ENCODE results near the gene ATP6AP1.

ATP6AP1 gene

DNA sequence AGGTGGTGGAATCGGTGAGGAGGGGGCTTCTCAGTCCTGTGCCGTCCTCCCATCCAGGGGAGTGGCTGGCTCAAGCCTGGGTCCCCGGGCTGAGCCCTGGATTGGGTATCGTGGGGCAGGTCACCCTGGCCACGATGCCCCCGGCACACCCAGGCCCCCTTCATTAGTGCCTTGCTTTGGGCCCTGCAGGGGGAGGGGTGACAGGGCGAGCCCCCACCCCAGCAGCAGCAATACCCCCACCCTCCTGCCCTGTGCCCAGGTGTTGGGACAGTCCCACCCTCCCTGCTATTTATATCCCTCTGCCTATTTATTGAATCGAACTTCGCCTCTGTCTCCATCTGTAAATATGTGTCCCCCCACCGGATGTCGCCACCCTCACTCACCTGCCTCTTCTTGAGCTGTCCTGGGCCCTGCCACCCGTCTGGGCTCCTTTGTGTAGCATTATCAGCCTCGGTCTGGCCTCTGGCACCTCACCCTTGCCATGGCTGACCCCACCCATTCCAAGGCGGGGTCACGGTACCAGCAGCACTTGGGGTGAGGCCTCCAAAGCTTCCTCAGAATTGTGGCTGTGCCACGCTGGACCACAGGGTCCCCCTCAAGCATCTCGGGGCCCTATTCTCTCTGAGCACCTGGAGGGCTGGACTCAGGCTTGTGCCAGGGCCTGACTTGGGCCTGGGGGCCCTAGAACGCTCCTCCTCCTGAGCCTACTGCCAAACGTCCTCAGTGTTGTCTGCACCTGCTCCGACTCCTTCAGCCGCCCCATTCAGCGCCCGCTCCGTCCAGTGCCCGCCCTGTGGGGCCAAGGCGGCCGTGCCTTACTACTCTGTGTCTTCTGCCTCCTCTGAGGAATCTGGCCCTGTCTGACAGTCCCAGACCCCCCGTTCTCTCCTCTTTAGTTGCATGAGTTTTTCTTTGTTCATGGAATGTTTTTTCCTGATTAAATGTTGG is 44.5 kb downstream of the ATP6AP1 start:
- DNase-seq, result no peak

DNA sequence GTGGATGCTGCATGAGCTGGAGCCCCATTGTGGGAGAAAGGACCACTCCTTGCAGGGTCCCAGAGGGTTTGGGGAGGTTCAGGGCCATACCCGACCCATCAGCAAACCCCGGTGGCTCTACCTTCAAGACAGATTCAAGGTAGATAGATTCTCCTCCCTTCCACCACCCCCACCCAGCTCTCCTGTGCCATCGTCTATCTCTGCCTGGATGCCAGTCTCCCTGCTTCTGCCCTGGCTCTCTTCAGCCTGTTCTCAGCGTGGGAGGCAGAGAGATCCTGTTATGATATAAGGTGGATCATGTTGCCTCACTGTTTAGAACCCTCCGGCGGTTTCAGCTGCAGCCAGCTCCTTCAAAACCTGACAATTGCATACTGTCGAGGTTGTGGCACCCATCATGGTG is 45.2 kb downstream of the ATP6AP1 start:
- DNase-seq, result no peak

DNA sequence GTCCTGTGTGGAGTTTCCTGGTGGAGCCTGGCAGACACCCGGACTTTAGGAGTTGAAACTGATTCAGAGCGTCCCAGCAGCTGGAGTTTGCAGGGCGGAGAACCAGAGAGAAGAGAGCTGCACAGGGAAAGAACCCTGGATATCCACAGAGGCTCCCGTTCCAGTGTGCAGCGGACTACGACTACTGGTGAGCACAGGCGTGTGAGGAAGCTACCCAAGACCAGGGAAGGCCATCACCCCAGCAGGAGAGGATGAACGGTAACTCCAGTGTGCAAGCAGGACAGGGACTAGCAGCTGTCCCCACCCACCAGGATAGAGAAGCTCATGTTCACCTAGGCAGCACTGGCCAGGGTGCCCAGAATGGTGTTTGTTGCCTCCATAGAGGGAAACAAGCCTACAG is 48.3 kb downstream of the ATP6AP1 start:
- no peak for DNase-seq

DNA sequence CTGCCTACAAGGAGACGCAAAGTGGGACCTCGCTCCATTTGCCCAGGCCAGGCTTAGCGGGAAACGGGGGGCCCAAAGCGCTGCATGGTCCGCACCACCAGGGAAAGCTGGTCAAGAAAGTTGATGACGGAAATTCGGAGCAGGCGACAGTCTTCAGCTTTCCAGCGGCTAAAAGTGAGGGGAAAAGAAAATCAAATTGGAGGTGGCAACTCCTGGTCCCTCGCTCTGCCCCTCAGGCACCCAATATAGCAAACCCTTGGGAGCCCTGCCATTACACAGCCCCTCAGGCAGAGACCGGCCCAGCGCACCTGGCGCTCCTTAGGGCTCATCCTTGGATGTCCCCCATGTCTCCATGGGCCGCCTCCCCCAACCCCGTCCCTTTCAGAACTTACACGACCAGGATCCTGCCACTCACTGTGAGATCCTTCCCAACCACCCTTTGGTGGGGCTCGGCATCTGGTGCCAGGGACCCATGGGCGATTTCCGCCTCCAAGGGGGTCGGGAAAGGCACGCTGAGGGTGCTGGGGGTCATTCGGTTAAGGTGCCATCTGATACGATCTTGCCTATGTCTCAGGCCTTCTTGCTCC is 49.5 kb downstream of the ATP6AP1 start:
- DNase-seq, result no peak

DNA sequence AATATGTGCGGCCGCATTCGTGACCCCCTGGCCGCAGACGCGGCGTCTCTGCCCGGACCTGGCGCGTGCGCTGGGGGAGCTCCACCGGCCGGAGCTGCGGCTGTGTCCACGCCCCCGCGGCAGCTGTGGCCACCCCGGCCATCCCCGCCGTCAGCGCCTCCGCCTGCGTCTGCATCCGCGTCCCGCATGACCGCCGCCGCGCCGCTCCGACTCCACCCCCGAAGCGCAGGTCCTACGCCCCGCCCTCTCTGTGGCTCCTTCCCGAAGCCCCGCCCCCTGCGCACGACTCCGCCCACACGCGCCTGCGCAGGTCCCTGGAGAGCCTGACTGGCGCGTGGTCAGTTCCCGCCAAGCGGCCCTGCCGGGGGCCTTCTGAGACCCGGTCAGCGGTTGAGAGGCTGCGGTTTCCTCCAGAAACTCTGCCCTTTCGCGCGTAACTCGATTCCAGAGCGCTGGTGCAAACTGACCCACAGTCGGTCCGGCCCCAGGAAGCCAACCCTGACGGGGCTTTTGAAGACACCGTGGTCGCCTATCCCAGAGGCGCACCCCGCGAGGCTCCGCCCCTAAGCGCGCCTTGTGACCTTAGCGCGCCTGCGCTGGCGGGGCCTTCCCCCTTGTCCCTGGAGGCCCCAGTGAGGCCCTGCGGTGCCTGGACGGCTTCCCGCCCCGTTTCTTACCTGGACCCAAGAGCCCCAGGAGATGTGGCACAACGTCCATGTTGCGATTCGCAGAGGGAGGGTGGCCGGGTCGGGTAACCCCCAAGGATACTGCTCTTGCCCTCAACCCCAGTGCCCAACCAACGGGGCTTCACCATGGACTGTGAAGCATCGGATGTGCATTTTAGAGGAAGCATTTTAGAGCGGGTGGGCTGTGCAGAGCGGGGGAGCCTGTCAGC is 50.5 kb downstream of the ATP6AP1 start, which contains the start of gene LAGE3:
LAGE3 (minus strand) TSS at position 554 of the 895 bp plus-strand sequence; CDS start at position 188, 366 bp downstream.
- peak; percentile 82 for DNase-seq

DNA sequence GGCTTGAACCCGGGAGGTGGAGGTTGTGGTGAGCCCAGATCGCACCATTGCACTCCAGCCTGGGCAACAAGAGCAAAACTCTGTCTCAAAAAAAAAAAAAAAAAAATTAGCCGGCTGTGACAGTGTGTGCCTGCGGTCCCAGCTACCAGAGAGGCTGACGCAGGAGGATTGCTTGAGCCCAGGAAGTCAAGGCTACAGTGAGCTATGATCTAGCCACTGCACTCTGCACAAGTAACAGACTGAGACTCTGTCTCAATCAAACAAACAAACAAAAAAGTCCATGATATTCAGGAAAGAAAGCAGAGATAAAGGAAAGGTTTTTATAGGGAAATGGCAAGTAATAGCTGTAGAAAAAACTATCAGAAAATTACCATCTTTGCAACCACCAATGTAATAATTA is 52.7 kb downstream of the ATP6AP1 start:
- DNase-seq, result no peak

DNA sequence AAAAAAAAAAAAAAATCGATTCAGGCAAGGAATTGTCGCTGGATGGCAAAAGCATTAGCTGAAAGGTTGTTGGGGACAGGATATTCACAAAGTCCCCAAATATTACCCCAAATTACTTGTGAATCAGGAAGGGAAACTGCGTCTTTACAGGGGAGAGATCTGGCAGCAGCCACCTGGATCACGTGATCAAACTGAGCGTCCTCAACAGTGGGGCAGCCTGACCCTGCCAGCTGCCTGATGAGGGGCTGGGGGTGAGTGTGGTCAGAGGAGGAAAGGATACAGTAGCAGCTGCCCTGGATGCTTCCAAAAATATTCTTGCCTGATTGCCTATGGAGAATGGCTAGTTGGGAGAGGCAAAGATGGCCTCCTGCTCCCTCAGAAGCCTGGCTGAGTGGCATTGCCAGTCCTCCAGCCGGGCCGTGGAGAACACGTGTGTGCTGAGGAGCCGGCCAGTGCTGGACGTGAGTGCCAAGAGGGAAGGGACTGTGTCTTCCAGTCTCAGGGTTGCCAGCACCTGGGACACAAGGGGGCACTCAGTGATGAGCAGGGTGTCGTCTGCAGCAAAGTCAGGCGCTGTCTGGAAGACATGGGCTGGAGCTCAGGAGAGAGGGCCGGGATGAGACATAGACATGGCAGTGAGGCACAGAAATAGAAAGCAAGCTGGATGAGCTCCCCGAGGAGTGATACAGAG is 53.6 kb downstream of the ATP6AP1 start:
- no peak for DNase-seq

DNA sequence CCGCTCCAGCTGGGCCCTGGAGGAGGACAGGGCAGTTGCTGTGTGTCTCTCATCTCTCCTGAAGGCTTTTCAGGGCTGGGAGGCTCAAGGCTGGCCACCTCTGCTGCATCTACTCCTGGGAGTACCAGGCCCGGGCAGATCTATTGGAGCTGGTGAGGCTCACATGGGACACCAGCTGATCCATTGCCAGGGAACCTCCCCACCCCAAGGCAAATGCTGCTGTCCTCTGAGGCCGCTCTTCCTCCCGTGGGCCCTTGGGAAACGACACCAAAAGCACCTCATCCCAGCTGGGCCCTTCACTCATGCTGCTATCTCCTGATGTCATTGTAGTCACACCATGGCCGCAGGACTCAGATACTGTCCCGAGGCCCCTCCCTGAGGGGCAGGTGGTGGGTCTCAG is 54.3 kb downstream of the ATP6AP1 start:
- no peak for DNase-seq

DNA sequence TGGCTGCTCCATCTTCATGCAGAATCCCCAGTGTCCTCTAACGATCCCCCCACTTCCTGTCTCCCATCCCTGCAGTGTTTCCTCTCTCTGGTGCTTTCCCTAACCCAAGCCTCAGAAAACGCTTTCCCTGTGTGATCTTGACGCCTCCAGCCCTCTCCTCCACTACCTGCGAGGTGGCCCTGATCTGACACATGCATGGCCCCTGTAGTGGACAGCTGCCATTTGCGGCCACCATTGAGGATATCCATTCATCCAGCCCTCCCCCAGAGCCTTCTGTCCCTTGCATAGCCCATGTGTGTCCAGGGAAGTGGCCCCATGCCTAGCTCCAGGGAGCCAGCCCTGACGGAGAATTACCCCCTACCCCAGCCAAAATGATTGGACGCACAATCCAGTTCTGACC is 54.8 kb downstream of the ATP6AP1 start:
- no peak for DNase-seq

DNA sequence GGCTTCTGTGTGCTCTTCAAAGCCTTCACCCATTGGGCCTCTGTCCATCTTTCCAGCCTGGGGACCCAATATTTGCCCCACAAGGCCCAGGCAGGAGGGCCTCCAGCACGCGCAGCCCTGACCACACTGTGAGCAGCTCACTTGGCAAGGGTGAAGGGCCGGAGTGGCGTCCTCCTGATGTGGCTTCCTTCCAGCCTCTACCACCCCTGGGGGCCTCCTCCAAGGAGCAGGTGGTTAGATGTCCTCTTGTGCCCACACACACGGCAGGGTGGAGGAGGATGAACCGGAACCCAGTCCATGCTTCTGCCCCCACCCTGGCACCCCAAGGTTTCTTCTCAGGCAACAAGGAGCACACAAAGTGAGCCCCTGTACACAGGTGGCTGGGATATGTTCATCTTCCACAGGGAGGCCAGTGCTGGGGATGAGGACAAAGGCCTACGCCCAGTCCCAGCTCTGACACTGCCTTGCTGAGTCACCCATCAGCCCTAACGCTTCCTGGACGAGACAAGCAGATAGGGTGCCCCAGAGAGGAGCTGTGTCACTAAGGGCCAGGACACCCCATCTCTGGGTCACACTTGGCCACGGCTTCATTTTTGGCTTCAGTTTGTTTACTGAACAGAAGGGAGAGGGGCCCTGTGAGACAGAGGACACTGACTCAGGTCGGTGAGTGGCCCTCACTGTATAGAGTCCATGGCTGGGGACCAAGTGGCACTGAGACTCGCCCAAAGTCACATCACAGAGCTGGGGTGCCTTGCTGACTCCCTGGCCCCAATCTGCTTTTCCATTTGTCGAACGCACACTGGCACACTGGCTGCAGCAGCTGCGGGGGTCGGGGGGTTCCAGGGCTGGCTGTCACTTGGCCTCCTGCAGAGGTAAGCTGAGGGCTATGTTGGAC is 56.0 kb downstream of the ATP6AP1 start:
- no peak for DNase-seq

DNA sequence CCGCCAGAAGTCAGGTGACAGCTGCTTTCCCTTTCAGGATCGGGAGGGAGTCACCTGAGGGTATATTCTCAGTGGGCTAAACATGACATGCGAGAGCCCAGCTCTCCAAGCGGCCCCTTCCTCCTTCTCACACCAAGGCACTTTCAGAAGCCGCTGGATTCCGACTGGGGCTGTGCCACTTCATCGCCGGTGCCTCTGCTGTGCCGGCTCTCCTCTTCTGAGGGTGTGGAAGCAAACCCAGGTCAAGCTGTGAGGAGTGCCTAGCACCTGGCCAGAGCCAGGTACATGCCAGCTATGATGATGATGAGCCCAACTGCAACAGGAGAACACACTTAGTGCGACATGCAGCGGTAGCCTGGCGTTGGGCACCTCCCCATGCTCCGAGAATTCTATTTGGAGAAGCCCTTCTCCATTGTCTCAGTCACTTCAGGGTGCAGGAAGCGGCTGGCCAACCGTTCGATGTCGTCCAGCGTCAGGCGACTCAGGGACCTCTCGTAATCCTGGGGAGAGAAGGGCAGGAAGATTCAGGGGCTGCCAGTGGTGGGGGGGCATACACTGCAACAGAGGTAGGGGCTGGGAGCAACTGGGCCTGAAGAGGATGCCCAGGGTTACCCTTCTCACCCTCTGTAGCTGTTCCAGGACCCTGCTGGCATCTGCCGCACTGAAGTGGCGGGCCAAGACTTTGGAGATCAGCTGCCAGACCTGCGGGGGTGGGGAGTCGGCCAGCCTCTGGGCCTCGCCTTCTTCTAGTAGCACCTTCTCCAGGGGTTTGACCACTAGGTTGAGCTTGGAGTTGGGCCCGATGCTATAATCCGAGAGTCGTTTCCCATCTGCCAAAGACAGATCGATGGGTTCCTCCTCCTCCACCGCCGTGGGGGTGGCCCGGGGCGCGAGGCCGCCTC is 56.9 kb downstream of the ATP6AP1 start:
- no peak for DNase-seq

DNA sequence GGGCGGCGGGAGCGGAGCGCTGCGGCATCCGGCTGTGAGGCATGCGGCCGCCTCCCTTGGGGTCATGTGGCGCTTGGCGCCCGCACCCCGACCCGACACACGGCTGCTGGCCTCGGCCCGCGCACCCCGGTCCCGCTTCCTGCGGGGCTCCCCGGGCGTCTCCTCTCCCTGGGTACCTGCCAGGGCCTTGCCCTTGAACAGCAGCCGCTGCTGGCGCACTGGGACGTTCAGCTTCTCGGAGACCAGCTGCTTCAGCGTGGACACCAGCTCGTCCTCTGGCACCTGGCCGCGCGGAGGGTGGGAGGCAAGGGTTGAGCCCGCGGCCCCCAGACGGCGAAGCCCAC is 57.5 kb downstream of the ATP6AP1 start:
- no peak for DNase-seq
